RWPE2 (cell line): Measurements from ENCODE around the gene IDUA.
"Not testable (repeated sequence)": the region's sequence is repeated elsewhere in the genome, so short reads cannot be mapped to it uniquely, and the experiment has no call there.

ENCODE experiments used
- ATAC-seq: fragments of 200-7000 bp; cut with Tn5 transposase; 3 replicates; pipeline ENCODE4 v1.9.1; 2021; ENCODE audit warnings: low read depth
- DNase-seq: peaks from one replicate; pipeline ENCODE4 v3.0.0-alpha.2; 2020; ENCODE audit warnings: low spot score
- H3K27ac ChIP-seq: fragments of 450-650 bp; 2 replicates; pipeline ENCODE4 v1.5.1; 2017; ENCODE audit warnings: mild to moderate bottlenecking; ENCODE audit not compliant: poor library complexity, severe bottlenecking
- H3K27me3 ChIP-seq: fragments of 250-450 bp; sonication (Bioruptor Pico); 2 replicates; pipeline ENCODE4 v1.5.1; 2021; ENCODE audit warnings: mild to moderate bottlenecking, moderate library complexity; ENCODE audit not compliant: insufficient read depth, poor library complexity, severe bottlenecking
- H3K36me3 ChIP-seq: fragments of 250-450 bp; sonication (Bioruptor Pico); 2 replicates; pipeline ENCODE4 v1.5.1; 2020; ENCODE audit warnings: low read depth, mild to moderate bottlenecking, moderate library complexity
- H3K4me1 ChIP-seq: fragments of 250-450 bp; sonication (Bioruptor Pico); 2 replicates; pipeline ENCODE4 v1.5.1; 2021; ENCODE audit warnings: mild to moderate bottlenecking, moderate library complexity; ENCODE audit not compliant: insufficient read depth, poor library complexity, severe bottlenecking
- H3K4me3 ChIP-seq: fragments of 250-450 bp; sonication (Bioruptor Pico); 2 replicates; pipeline ENCODE4 v1.5.1; 2021; ENCODE audit warnings: mild to moderate bottlenecking, moderate library complexity; ENCODE audit not compliant: severe bottlenecking
- H3K9me3 ChIP-seq: fragments of 250-450 bp; sonication (Bioruptor Pico); 2 replicates; pipeline ENCODE4 v1.5.1; 2021; ENCODE audit warnings: mild to moderate bottlenecking, moderate library complexity; ENCODE audit not compliant: severe bottlenecking
- CTCF ChIP-seq: fragments of 450-650 bp; IDR thresholded peaks from one replicate; pipeline ENCODE4 v1.5.1; 2017; ENCODE audit warnings: mild to moderate bottlenecking, moderate library complexity; ENCODE audit not compliant: poor library complexity, severe bottlenecking

IDUA gene

DNA sequence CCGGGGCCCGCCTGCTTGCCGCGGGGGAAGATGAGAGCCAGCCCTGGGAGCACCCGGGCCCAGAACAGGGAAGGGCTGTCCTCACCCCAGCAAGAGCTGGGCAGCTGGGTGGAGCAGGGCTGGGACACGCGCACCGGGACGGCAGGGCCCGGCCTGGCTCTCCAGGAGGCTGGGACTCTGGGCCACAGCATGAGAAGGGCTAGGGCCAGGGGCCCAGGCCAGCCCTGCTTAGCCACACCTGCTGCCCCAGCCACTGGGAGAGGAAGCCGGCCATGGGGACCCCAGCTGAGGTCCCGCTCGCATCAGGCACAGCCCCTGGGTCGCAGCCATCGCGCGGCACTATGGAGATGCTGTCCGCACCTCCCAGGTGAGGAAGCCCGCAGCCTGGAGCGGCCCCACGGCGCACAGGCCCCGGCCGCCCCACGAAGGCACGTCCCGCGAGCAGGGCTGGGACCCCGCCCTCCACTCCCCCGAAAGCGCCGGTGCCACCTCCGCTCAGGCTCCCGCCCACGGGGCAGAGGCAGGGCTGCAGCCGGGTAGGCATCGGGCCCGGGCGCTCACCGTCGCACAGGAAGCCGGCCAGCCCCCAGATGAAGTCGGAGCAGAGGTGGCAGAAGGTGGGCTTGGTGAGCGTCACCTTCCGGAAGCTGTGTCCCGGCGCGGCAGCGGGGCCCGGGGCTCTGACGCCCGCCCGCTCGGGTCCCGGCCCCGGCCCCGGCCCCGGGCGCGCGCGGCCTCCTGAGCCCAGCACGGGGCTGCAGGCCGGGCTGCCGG is 14.0 kb upstream of the IDUA start:
- Histone ChIP-seq H3K4me1 (no peaks in the 10 kb centered on the region), H3K27ac (no peak overlapping the region), H3K9me3 (no peaks in the 10 kb centered on the region), H3K27me3 (no peaks in the 10 kb centered on the region), H3K36me3 (no peaks in the 10 kb centered on the region), H3K4me3 (peak overlapping the region; percentile 50)
- DNase-seq (no peak), ATAC-seq (peak; percentile 63)
- no peak for TF ChIP-seq CTCF

DNA sequence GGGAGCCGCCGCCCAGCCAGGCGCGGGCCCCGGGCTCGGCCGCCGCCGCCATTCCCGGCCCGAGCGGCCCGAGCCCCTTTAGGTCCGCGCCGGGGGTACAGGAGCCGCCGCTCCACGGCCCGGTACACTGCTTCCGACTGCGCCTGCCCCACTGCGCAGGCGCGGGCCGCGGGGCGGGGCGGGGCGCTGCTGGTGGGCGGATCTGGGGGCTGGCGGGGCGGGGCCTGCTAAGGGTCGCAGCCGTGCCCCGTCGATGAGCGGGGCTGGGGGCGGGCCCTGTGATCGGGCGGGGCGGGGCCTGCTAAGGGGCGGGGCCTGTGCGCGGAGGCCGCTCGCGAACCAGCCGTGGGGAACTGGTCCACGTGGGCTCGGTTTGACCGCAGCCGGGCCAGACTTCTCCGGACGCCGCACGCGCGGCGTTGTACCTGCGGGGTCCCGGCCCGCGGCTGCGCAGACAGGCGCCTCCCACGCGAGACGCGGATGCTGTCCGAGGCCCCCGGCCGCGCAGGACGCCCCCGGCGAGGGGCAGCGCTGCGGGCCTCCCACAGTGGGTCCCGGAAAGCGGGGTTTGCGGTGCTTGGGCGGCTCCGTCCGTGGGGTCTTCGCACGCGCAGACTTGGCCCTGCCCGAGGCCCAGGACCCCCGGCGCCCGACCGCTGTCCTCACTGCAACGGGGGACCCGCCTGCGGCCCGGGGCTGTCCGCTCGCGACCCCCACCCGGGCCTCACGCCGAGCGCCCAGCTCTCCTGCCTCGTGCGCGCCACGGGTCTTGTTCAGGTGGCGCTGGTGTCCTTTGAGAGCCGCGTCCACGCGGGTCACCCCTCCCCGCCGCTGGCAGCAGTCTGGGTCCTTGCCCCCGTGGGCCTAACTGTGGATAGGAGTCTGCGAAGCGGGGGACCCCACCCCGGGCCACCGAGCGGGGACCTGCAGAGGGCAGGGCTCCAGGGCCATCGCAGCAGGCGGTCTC is 13.1 kb upstream of the IDUA start, which contains the start of gene DGKQ:
Gene DGKQ, minus strand, starts transcription at position 139 of the 967 bp plus-strand sequence. Its CDS starts 87 bp downstream, at position 52.
- H3K9me3 ChIP-seq = no peaks in the 10 kb centered on the region
- no peaks in the 10 kb centered on the region for H3K27me3 ChIP-seq
- H3K4me3 ChIP-seq = peak within 1 kb of the TSS; percentile 50
- TF ChIP-seq CTCF = no peak
- peaks cover 3% of the 10 kb centered on the region for H3K4me1 ChIP-seq
- ATAC-seq (peak; percentile 59), DNase-seq (no peak)
- H3K27ac ChIP-seq = no peak within 1 kb of the TSS
- no peaks in the 10 kb centered on the region for H3K36me3 ChIP-seq

DNA sequence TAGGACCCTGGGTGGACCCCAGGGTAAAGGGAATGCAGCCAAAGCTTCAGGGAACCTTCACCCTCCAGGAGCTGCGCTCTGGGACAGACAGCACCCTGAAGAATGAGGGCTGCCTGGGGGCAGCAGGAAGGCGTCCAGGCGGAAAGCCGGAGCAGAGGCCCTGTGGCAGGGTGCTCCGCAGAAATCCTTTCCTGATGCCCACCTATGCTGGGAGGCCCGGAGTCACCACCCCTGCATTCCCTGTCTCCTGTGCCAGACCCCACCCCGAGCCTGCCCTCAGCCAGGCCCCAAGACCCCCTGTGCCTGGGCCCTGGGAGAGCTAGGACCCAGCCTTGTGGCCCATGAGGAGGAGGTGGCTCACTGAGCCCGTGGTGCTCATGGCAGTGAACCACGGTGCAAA is 12.2 kb upstream of the IDUA start:
- no peak overlapping the region for H3K4me3 ChIP-seq
- DNase-seq = no peak
- H3K27me3 ChIP-seq = no peaks in the 10 kb centered on the region
- H3K27ac ChIP-seq = no peak overlapping the region
- no peak for ATAC-seq
- no peak for TF ChIP-seq CTCF
- H3K4me1 ChIP-seq = peaks cover 10% of the 10 kb centered on the region
- no peaks in the 10 kb centered on the region for H3K36me3 ChIP-seq
- H3K9me3 ChIP-seq = no peaks in the 10 kb centered on the region

- not testable (repeated sequence) for H3K4me3 ChIP-seq, H3K27ac ChIP-seq, H3K27me3 ChIP-seq, H3K36me3 ChIP-seq, DNase-seq, ATAC-seq, H3K9me3 ChIP-seq
- peaks cover 10% of the 10 kb centered on the region for H3K4me1 ChIP-seq
These were observed 10.8 kb upstream of the IDUA start for GRCh38 chr4:976016-976415.

GRCh38 chr4:978957-979701 is 7.7 kb upstream of the IDUA start:
- ATAC-seq (peak; percentile 68; the same call in 2 of the 3 replicates), DNase-seq (no peak)

More at GRCh38 chr4:978957-979701, 7.7 kb upstream of the IDUA start:
- Histone ChIP-seq H3K4me3 (no peak overlapping the region), H3K36me3 (no peaks in the 10 kb centered on the region), H3K9me3 (no peaks in the 10 kb centered on the region), H3K27ac (peak overlapping the region; percentile 55), H3K4me1 (peaks cover 10% of the 10 kb centered on the region), H3K27me3 (no peaks in the 10 kb centered on the region)
- TF ChIP-seq CTCF = no peak
